ENCODE results near the gene C1orf167. TPM values are rescaled to one million over a fixed set of nuclear protein-coding genes. Genes with fewer than 3 reads are reported as not detected.

C1orf167 gene
- total and polyA plus RNA-seq, 2 of the 13 experiments (the other 11 are each of a cell fraction or from before 2014, with no cell fraction given), result not detected

GRCh38 chr1:11769274-11769673, 7.3 kb downstream of the C1orf167 start:
- TF ChIP-seq PRDM15 (CRISPR knock-in tag; IDR thresholded peaks at IDR 0.05), result no peak
- peak; percentile 47; the same call in 1 of the 2 replicates for TF ChIP-seq ZNF121 (CRISPR knock-in tag; IDR thresholded peaks at IDR 0.05)
- no peak for TF ChIP-seq ZNF512B (CRISPR knock-in tag; IDR thresholded peaks at IDR 0.05; ENCODE audit: borderline replicate concordance)
- in situ Hi-C loops (cut with HindIII; ENCODE audit: extremely low pct_ligation_motif_present, low pct_unique_long_range_greater_than_20kb), result no loop called here
- peaks cover 5% of the 10 kb centered on the region; the same call in 1 of the 2 replicates for H3K4me1 ChIP-seq (ENCODE audit: insufficient read depth, low read length)
- no peaks in the 10 kb centered on the region for H3K9me3 ChIP-seq (ENCODE audit: low read length)
- H3K4me2 ChIP-seq (ENCODE audit: low read depth, low read length), result no peak overlapping the region
- BruUV-seq (replicated peaks), result no TSS peak
- WGBS (ENCODE audit: low lambda C conversion rate), result 59% methylated on average over 4 of the region's 4 CpGs
- no peak overlapping the region for H3K27ac ChIP-seq (ENCODE audit: extremely low read length, insufficient read depth, low read length)
- peaks cover 13 to 38% of the 10 kb centered on the region in 2 experiments; a peak in 4 of 5 replicates for H3K27me3 ChIP-seq (ENCODE audit: control insufficient read depth in 1 of 2, insufficient read depth in 2 of 2, low read length in 2 of 2)
- ChIA-PET POLR2A (interaction anchor here (1.4 kb wide), 1 partner anchor 32 kb away, joined by 3 read pairs; no protein-coding TSS in a partner anchor), CTCF (ENCODE audit: low intra/inter-chr PET ratio, low total read pairs) (no interaction called here)
- intact Hi-C loops (cut with micrococcal nuclease; ENCODE audit: unreplicated experiment), result no loop called here
- H3K9ac ChIP-seq (ENCODE audit: insufficient read depth, low read depth, low read length), result no peak overlapping the region
- no peak overlapping the region for H3K4me3 ChIP-seq (replicated peaks in 1 of 3; ENCODE audit: insufficient read depth in 1 of 3, low read depth in 2 of 3, low read length in 3 of 3)
- H4K20me1 ChIP-seq (ENCODE audit: insufficient read depth, low read length), result no peaks in the 10 kb centered on the region
- no peak overlapping the region for H2AFZ ChIP-seq (ENCODE audit: low read length)
- no peaks in the 10 kb centered on the region for H3K36me3 ChIP-seq (replicated peaks in 1 of 2; ENCODE audit: control insufficient read depth in 1 of 2, insufficient read depth in 2 of 2, low read length in 2 of 2)
- no peak for FAIRE-seq
- H3K79me2 ChIP-seq (ENCODE audit: insufficient read depth, low read length), result no peaks in the 10 kb centered on the region
- DNase-seq (ENCODE audit: low spot score), result no peak
- ATAC-seq, result no peak

All from HepG2 (cell line).